Measurements from ENCODE around the gene COLGALT1. TPM values are rescaled to one million over a fixed set of nuclear protein-coding genes. Genes with fewer than 3 reads are reported as not detected.
A peak's percentile ranks its signal among the peaks of the same experiment; 100 is the strongest.

The COLGALT1 gene
- total and polyA plus RNA-seq, 10 of the 15 experiments (the other 5 are each of a cell fraction or from before 2014, with no cell fraction given) = 1.2 to 78.8 (median 29.8) TPM

- TF ChIP-seq IRF3 (IDR thresholded peaks at IDR 0.05) = no peak
- no peak for TF ChIP-seq ASH2L (IDR thresholded peaks at IDR 0.05; ENCODE audit: borderline replicate concordance, low read depth)
- no peak for TF ChIP-seq ZSCAN29 (IDR thresholded peaks at IDR 0.05)
- no peak for TF ChIP-seq ZNF687 (IDR thresholded peaks at IDR 0.05)
- no peak for TF ChIP-seq ZNF24 (IDR thresholded peaks at IDR 0.05)
- TF ChIP-seq EP300 (IDR thresholded peaks at IDR 0.05; ENCODE audit: borderline replicate concordance in 1 of 2, control insufficient read depth in 1 of 2, low read depth in 2 of 2, low read length in 2 of 2) = no peak
- no peak for TF ChIP-seq RBBP5 (conservative IDR thresholded peaks at IDR 0.05)
- no peak for TF ChIP-seq RELA (IDR thresholded peaks at IDR 0.05; ENCODE audit: borderline replicate concordance, partially characterized antibody)
- no peak for TF ChIP-seq KLF5 (IDR thresholded peaks at IDR 0.05; ENCODE audit: partially characterized antibody)
- TF ChIP-seq SMC3 (IDR thresholded peaks at IDR 0.05; ENCODE audit: borderline replicate concordance, low read length) = no peak
- no peak for TF ChIP-seq SREBF2 (IDR thresholded peaks at IDR 0.05; ENCODE audit: low read length)
- no peak for TF ChIP-seq EED (IDR thresholded peaks at IDR 0.05; ENCODE audit: low read depth)
- TF ChIP-seq BRCA1 (IDR thresholded peaks at IDR 0.05; ENCODE audit: low read depth, low read length) = no peak
- TF ChIP-seq YY1 (IDR thresholded peaks at IDR 0.05; ENCODE audit: low read depth, low read length) = peak; percentile 91
- TF ChIP-seq RCOR1 (conservative IDR thresholded peaks at IDR 0.05; ENCODE audit: low read depth, low read length) = no peak
- TF ChIP-seq KDM1A (IDR thresholded peaks at IDR 0.05; ENCODE audit: borderline replicate concordance) = no peak
- TF ChIP-seq YBX1 (IDR thresholded peaks at IDR 0.05) = no peak
- no peak for TF ChIP-seq TCF7 (IDR thresholded peaks at IDR 0.05; ENCODE audit: borderline replicate concordance)
- peak; percentile 68; the same call in 1 of the 2 replicates for TF ChIP-seq DPF2 (IDR thresholded peaks at IDR 0.05)
- no peak for TF ChIP-seq CBFB (IDR thresholded peaks at IDR 0.05; ENCODE audit: low read depth)
- TF ChIP-seq HDAC2 (IDR thresholded peaks at IDR 0.05) = no peak
- no peak for TF ChIP-seq ZZZ3 (IDR thresholded peaks at IDR 0.05; ENCODE audit: control insufficient read depth, insufficient read length, low read depth)
- TF ChIP-seq, protein P1, sequence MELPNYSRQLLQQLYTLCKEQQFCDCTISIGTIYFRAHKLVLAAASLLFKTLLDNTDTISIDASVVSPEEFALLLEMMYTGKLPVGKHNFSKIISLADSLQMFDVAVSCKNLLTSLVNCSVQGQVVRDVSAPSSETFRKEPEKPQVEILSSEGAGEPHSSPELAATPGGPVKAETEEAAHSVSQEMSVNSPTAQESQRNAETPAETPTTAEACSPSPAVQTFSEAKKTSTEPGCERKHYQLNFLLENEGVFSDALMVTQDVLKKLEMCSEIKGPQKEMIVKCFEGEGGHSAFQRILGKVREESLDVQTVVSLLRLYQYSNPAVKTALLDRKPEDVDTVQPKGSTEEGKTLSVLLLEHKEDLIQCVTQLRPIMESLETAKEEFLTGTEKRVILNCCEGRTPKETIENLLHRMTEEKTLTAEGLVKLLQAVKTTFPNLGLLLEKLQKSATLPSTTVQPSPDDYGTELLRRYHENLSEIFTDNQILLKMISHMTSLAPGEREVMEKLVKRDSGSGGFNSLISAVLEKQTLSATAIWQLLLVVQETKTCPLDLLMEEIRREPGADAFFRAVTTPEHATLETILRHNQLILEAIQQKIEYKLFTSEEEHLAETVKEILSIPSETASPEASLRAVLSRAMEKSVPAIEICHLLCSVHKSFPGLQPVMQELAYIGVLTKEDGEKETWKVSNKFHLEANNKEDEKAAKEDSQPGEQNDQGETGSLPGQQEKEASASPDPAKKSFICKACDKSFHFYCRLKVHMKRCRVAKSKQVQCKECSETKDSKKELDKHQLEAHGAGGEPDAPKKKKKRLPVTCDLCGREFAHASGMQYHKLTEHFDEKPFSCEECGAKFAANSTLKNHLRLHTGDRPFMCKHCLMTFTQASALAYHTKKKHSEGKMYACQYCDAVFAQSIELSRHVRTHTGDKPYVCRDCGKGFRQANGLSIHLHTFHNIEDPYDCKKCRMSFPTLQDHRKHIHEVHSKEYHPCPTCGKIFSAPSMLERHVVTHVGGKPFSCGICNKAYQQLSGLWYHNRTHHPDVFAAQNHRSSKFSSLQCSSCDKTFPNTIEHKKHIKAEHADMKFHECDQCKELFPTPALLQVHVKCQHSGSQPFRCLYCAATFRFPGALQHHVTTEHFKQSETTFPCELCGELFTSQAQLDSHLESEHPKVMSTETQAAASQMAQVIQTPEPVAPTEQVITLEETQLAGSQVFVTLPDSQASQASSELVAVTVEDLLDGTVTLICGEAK (IDR thresholded peaks at IDR 0.05; ENCODE audit: borderline replicate concordance) = no peak
- no peak for TF ChIP-seq ZNF207 (IDR thresholded peaks at IDR 0.05; ENCODE audit: borderline replicate concordance)
- TF ChIP-seq NRF1 (conservative IDR thresholded peaks at IDR 0.05; ENCODE audit: low read depth, low read length) = no peak
Measured at GRCh38 chr19:17555480-17555928, at the start of gene COLGALT1 (continued).

Data from GM12878 (cell line).